GM12892 (cell line): ENCODE results near the gene TMEM176B.

ENCODE experiments used
- POLR2A ChIP-seq: IDR thresholded peaks from 2 replicates; pipeline ENCODE4 v1.6.1; 2011; ENCODE audit warnings: low read depth, low read length, control low read depth
- POLR2AphosphoS5 ChIP-seq: IDR thresholded peaks from 2 replicates; pipeline ENCODE4 v1.6.1; 2011; ENCODE audit warnings: low read depth, low read length, control low read depth

- no peak for TF ChIP-seq POLR2A
- no peak for TF ChIP-seq POLR2AphosphoS5
These were observed 46.1 kb downstream of the TMEM176B start for GRCh38 chr7:150753826-150754603.
